ENCODE results near the gene NCR3LG1. TPM values are rescaled to one million over a fixed set of nuclear protein-coding genes. Genes with fewer than 3 reads are reported as not detected.
A peak's percentile ranks its signal among the peaks of the same experiment; 100 is the strongest.

The NCR3LG1 gene
- total and polyA plus RNA-seq, 9 of the 15 experiments (the other 6 are each of a cell fraction or from before 2014, with no cell fraction given), result 4.1 to 39.8 (median 25.1) TPM

- peak; percentile 99; the same call in 1 of the 2 replicates for TF ChIP-seq CBX1 (IDR thresholded peaks at IDR 0.05; ENCODE audit: low read depth)
- TF ChIP-seq, protein P1, sequence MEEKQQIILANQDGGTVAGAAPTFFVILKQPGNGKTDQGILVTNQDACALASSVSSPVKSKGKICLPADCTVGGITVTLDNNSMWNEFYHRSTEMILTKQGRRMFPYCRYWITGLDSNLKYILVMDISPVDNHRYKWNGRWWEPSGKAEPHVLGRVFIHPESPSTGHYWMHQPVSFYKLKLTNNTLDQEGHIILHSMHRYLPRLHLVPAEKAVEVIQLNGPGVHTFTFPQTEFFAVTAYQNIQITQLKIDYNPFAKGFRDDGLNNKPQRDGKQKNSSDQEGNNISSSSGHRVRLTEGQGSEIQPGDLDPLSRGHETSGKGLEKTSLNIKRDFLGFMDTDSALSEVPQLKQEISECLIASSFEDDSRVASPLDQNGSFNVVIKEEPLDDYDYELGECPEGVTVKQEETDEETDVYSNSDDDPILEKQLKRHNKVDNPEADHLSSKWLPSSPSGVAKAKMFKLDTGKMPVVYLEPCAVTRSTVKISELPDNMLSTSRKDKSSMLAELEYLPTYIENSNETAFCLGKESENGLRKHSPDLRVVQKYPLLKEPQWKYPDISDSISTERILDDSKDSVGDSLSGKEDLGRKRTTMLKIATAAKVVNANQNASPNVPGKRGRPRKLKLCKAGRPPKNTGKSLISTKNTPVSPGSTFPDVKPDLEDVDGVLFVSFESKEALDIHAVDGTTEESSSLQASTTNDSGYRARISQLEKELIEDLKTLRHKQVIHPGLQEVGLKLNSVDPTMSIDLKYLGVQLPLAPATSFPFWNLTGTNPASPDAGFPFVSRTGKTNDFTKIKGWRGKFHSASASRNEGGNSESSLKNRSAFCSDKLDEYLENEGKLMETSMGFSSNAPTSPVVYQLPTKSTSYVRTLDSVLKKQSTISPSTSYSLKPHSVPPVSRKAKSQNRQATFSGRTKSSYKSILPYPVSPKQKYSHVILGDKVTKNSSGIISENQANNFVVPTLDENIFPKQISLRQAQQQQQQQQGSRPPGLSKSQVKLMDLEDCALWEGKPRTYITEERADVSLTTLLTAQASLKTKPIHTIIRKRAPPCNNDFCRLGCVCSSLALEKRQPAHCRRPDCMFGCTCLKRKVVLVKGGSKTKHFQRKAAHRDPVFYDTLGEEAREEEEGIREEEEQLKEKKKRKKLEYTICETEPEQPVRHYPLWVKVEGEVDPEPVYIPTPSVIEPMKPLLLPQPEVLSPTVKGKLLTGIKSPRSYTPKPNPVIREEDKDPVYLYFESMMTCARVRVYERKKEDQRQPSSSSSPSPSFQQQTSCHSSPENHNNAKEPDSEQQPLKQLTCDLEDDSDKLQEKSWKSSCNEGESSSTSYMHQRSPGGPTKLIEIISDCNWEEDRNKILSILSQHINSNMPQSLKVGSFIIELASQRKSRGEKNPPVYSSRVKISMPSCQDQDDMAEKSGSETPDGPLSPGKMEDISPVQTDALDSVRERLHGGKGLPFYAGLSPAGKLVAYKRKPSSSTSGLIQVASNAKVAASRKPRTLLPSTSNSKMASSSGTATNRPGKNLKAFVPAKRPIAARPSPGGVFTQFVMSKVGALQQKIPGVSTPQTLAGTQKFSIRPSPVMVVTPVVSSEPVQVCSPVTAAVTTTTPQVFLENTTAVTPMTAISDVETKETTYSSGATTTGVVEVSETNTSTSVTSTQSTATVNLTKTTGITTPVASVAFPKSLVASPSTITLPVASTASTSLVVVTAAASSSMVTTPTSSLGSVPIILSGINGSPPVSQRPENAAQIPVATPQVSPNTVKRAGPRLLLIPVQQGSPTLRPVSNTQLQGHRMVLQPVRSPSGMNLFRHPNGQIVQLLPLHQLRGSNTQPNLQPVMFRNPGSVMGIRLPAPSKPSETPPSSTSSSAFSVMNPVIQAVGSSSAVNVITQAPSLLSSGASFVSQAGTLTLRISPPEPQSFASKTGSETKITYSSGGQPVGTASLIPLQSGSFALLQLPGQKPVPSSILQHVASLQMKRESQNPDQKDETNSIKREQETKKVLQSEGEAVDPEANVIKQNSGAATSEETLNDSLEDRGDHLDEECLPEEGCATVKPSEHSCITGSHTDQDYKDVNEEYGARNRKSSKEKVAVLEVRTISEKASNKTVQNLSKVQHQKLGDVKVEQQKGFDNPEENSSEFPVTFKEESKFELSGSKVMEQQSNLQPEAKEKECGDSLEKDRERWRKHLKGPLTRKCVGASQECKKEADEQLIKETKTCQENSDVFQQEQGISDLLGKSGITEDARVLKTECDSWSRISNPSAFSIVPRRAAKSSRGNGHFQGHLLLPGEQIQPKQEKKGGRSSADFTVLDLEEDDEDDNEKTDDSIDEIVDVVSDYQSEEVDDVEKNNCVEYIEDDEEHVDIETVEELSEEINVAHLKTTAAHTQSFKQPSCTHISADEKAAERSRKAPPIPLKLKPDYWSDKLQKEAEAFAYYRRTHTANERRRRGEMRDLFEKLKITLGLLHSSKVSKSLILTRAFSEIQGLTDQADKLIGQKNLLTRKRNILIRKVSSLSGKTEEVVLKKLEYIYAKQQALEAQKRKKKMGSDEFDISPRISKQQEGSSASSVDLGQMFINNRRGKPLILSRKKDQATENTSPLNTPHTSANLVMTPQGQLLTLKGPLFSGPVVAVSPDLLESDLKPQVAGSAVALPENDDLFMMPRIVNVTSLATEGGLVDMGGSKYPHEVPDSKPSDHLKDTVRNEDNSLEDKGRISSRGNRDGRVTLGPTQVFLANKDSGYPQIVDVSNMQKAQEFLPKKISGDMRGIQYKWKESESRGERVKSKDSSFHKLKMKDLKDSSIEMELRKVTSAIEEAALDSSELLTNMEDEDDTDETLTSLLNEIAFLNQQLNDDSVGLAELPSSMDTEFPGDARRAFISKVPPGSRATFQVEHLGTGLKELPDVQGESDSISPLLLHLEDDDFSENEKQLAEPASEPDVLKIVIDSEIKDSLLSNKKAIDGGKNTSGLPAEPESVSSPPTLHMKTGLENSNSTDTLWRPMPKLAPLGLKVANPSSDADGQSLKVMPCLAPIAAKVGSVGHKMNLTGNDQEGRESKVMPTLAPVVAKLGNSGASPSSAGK (IDR thresholded peaks at IDR 0.05), result no peak
- peak; percentile 98 for TF ChIP-seq TRIM28 (IDR thresholded peaks at IDR 0.05)
- TF ChIP-seq CBX3 (IDR thresholded peaks at IDR 0.05; ENCODE audit: borderline replicate concordance in 1 of 2, low read length in 2 of 2), result peak; percentile 98 to 99
- peak in 1 of 3 experiments; percentile 36 for TF ChIP-seq YY1 (IDR thresholded peaks at IDR 0.05; ENCODE audit: borderline replicate concordance in 1 of 3, control insufficient read depth in 1 of 3, extremely low read depth in 1 of 3, insufficient read depth in 3 of 3, insufficient read length in 1 of 3, insufficient replicate concordance in 2 of 3, low read depth in 1 of 3, low read length in 2 of 3)
- TF ChIP-seq GMEB1 (CRISPR knock-in tag; IDR thresholded peaks at IDR 0.05), result no peak
- TF ChIP-seq ZFP36 (IDR thresholded peaks at IDR 0.05; ENCODE audit: low read depth, low read length, partially characterized antibody), result peak; percentile 42
- no peak for TF ChIP-seq CCAR2 (IDR thresholded peaks at IDR 0.05; ENCODE audit: low read depth, low read length)
- TF ChIP-seq ZNF76 (CRISPR knock-in tag; IDR thresholded peaks at IDR 0.05; ENCODE audit: borderline replicate concordance), result no peak
These were observed 20.0 kb downstream of the NCR3LG1 start (continued) for GRCh38 chr11:17371614-17372013.

Measured in K562 (cell line).